Heart right ventricle (tissue), 16 donors: ENCODE data around the gene ITFG1. TPM values are rescaled to one million over a fixed set of nuclear protein-coding genes. Genes with fewer than 3 reads are reported as not detected.
"Not testable (repeated sequence)": the region's sequence is repeated elsewhere in the genome, so short reads cannot be mapped to it uniquely, and the experiment has no call there.

Source experiments
- ATAC-seq, 8 donors: fragments of 200-7000 bp; cut with Tn5 transposase; one replicate each; pipeline ENCODE4 v1.9.1; 2020; ENCODE audit warnings: mild to moderate bottlenecking in 8 of 8, moderate library complexity in 8 of 8, moderate number of reproducible peaks in 1 of 8
- DNase-seq, 2 donors: peaks; one replicate each; pipeline ENCODE4 v3.0.0-alpha.2; 2020
- H3K27ac ChIP-seq, 10 donors: fragments of 200-600 bp; sonication (generic) in 2 of 10; one replicate each; pipeline versions ENCODE4 v1.5.0 to v1.8.0; 2020 to 2022; ENCODE audit warnings: mild to moderate bottlenecking in 3 of 10
- H3K27me3 ChIP-seq, 7 donors: fragments of 200-600 bp; one replicate each; pipeline ENCODE4 v1.8.0; 2021 to 2022; ENCODE audit warnings: mild to moderate bottlenecking in 2 of 7
- H3K36me3 ChIP-seq, 9 donors: fragments of 200-600 bp; sonication (generic) in 1 of 9; one replicate each; pipeline versions ENCODE4 v1.5.0 to v1.8.0; 2020 to 2022; ENCODE audit warnings: mild to moderate bottlenecking in 2 of 9
- H3K4me1 ChIP-seq, 9 donors: fragments of 200-600 bp; sonication (generic) in 1 of 9; one replicate each; pipeline versions ENCODE4 v1.5.0 to v1.8.0; 2020 to 2022; ENCODE audit warnings: mild to moderate bottlenecking in 4 of 9
- H3K4me3 ChIP-seq, 10 donors: fragments of 200-600 bp; sonication (generic) in 2 of 10; one replicate each; pipeline versions ENCODE4 v1.5.0 to v1.8.0; 2020 to 2022; ENCODE audit warnings: mild to moderate bottlenecking in 7 of 10, moderate library complexity in 2 of 10
- H3K9me3 ChIP-seq, 11 donors: fragments of 200-600 bp in 10 of 11; sonication (generic) in 2 of 11; one replicate each; pipeline versions ENCODE4 v1.5.0 to v1.8.0; 2013 to 2022; ENCODE audit warnings: mild to moderate bottlenecking in 2 of 11, control low read depth in 1 of 11, moderate library complexity in 1 of 11
- CTCF ChIP-seq, 9 donors: fragments of 200-600 bp; sonication (generic) in 2 of 9; IDR thresholded peaks; one replicate each; pipeline versions ENCODE4 v1.5.0 to v1.8.0; 2021 to 2022; ENCODE audit warnings: antibody characterized with exemption in 9 of 9, mild to moderate bottlenecking in 5 of 9, moderate library complexity in 1 of 9
- WGBS, 2 donors: extraction: QIAGEN DNeasy Blood & Tissue Kit; methylation state at CpG; one replicate each; pipeline ENCODE4 v1.1.7; 2013; ENCODE audit warnings: inconsistent platforms in 1 of 2; 5-methylcytosine and 5-hydroxymethylcytosine counted together
- intact Hi-C, 10 donors: fragments of 100-400 bp; cut with DNase I; formaldehyde crosslinking; loops; one replicate each; pipeline versions ENCODE4 v1.11.1 to v1.14.2; 2022
- polyA plus RNA-seq, 2 donors: library from polyadenylated mRNA; stranded (reverse); fragments of 200-250 nt; gene quantifications; one replicate each; pipeline ENCODE4 v1.2.3, GENCODE V29; 2013
- total RNA-seq, 10 donors: library from RNA; stranded (reverse); fragmentation: NEBNext Ultra II Directional in 3 of 10; extraction: Animal tissue kit (Norgen Biotek cat#: 25700) in 3 of 10; gene quantifications; one replicate each; pipeline versions ENCODE4 v1.2.1 to v1.2.4, GENCODE V29; 2021 to 2023
- donor health status: Arrhythmogenic right ventricular cardiomyopathy.
- donor health status: ischemic (EF 13 %, LVEDD 7.1; RV severe dilation, severe dysfunction).
- donor health status: healthy with polysubstance abuse.
- donor health status: DM: no; HTN: yes; CAD: no.
- donor health status: DM: no; HTN: no; CAD: no.
- donor health status: ischemic (EF 25% LVEDD 6.9; RV normal size, moderate dysfunction).
- donor health status: ischemic (EF 25% LVEDD 5.7; RV mildly dilated, moderate dysfunction).
- donor health status: healthy.
- donor health status: DM: yes; HTN: yes; CAD: no.
- donor health status: Ischemic cardiomyopathy.
- donor health status: ischemic (EF 35%, LVEDD 5.7; RV mildly dilated, moderate dysfunction).
- donor health status: nonischemic (EF 11% LVEDD 7.7; RV severe dilation, severe dysfunction).
- donor health status: DM: yes; HTN: yes; CAD: no.
- donor health status: PGD.
- donor health status: ischemic (EF 29% LVEDD 5.4; RV normal size, mild dysfunction).
- donor health status: nonischemic (EF 23%, LVEDD 6.1; RV moderate dilation, normal function).

The ITFG1 gene
- total and polyA plus RNA-seq, 12 donors: 10.1 to 94.5 (median 72.3) TPM

GRCh38 chr16:47342055-47342454 is 118.8 kb downstream of the ITFG1 start:
- intact Hi-C loops: no loop called here
- DNase-seq (no peak), ATAC-seq (no peak)
- TF ChIP-seq CTCF (IDR thresholded peaks at IDR 0.05): no peak
- 74 to 84% methylated on average over 2 of the region's 2 CpGs for WGBS, 2 donors
- H3K27me3 ChIP-seq: no peaks in the 10 kb centered on the region
- peaks cover 0 to 41% (median 13%) of the 10 kb centered on the region in 11 donors for H3K9me3 ChIP-seq
- peaks cover 0 to 23% (median 0%) of the 10 kb centered on the region in 9 donors for H3K36me3 ChIP-seq
- no peaks in the 10 kb centered on the region for H3K4me1 ChIP-seq
- H3K4me3 ChIP-seq: no peak overlapping the region
- H3K27ac ChIP-seq: no peak overlapping the region

GRCh38 chr16:47330562-47330961 is 130.3 kb downstream of the ITFG1 start:
- intact Hi-C loops, H3K4me1 ChIP-seq, H3K36me3 ChIP-seq, H3K27me3 ChIP-seq, DNase-seq, H3K27ac ChIP-seq, ATAC-seq, H3K4me3 ChIP-seq: not testable (repeated sequence)
- 95 to 98% methylated on average over 3 of the region's 3 CpGs for WGBS, 2 donors
- H3K9me3 ChIP-seq: peaks cover 0 to 14% (median 0%) of the 10 kb centered on the region in 11 donors

- Histone ChIP-seq H3K4me1 (peaks cover 0 to 12% (median 0%) of the 10 kb centered on the region in 9 donors), H3K9me3 (peaks cover 0 to 19% (median 4%) of the 10 kb centered on the region in 11 donors)
- H3K36me3 ChIP-seq, H3K27ac ChIP-seq, H3K27me3 ChIP-seq, intact Hi-C loops, DNase-seq, H3K4me3 ChIP-seq, ATAC-seq: not testable (repeated sequence)
- WGBS, 2 donors: 96 to 99% methylated on average over 2 of the region's 2 CpGs
These were observed 136.6 kb downstream of the ITFG1 start for GRCh38 chr16:47324309-47324708.

GRCh38 chr16:47323241-47323640 is 137.6 kb downstream of the ITFG1 start:
- Histone ChIP-seq H3K36me3 (no peaks in the 10 kb centered on the region), H3K9me3 (peaks cover 0 to 19% (median 4%) of the 10 kb centered on the region in 11 donors), H3K27me3 (no peaks in the 10 kb centered on the region), H3K4me3 (no peak overlapping the region), H3K4me1 (peaks cover 0 to 12% (median 0%) of the 10 kb centered on the region in 9 donors), H3K27ac (no peak overlapping the region)
- DNase-seq (no peak), ATAC-seq (no peak)
- TF ChIP-seq CTCF (IDR thresholded peaks at IDR 0.05): no peak
- intact Hi-C loops: no loop called here

GRCh38 chr16:47320546-47321310 is 140.1 kb downstream of the ITFG1 start:
- peak overlapping the region in 1 of 10 donors; percentile 46 for H3K27ac ChIP-seq
- DNase-seq: no peak
- no peaks in the 10 kb centered on the region for H3K36me3 ChIP-seq
- ATAC-seq: peak in 1 of 8 donors; percentile 55
- peaks cover 0 to 8% (median 0%) of the 10 kb centered on the region in 11 donors for H3K9me3 ChIP-seq
- H3K27me3 ChIP-seq: no peaks in the 10 kb centered on the region
- peaks cover 0 to 12% (median 0%) of the 10 kb centered on the region in 9 donors for H3K4me1 ChIP-seq
- intact Hi-C loops: no loop called here
- no peak for TF ChIP-seq CTCF (IDR thresholded peaks at IDR 0.05)
- no peak overlapping the region for H3K4me3 ChIP-seq
